HEK293 (cell line): ENCODE data around the gene RANBP10.

Experiments
- ZNF341 ChIP-seq: fragments of 450-650 bp; formaldehyde crosslinking; IDR thresholded peaks from 2 replicates; pipeline ENCODE4; 2016; ENCODE audit warnings: low read depth, missing biosample characterization, missing genetic modification characterization
- ZNF518A ChIP-seq: fragments of 450-650 bp; formaldehyde crosslinking; conservative IDR thresholded peaks from 2 replicates; pipeline ENCODE4 v1.5.1; 2016; ENCODE audit warnings: low read depth, missing biosample characterization, missing genetic modification characterization
- ZNF558 ChIP-seq: fragments of 450-650 bp; formaldehyde crosslinking; IDR thresholded peaks from 2 replicates; pipeline ENCODE4 v1.5.1; 2016; ENCODE audit warnings: missing biosample characterization, missing genetic modification characterization
- TF ChIP-seq, protein P1 (sequence below): fragments of 450-650 bp; formaldehyde crosslinking; IDR thresholded peaks from 2 replicates; pipeline ENCODE4 v1.5.1; 2017; ENCODE audit warnings: missing biosample characterization, missing genetic modification characterization
- TF ChIP-seq, protein P2 (sequence below): fragments of 450-650 bp; formaldehyde crosslinking; IDR thresholded peaks from 2 replicates; pipeline ENCODE4 v1.5.1; 2016; ENCODE audit warnings: missing biosample characterization, missing genetic modification characterization
- TF ChIP-seq, protein P3 (sequence below): fragments of 450-650 bp; formaldehyde crosslinking; IDR thresholded peaks from 2 replicates; pipeline ENCODE4 v1.5.1; 2016; ENCODE audit warnings: missing biosample characterization, missing genetic modification characterization

DNA sequence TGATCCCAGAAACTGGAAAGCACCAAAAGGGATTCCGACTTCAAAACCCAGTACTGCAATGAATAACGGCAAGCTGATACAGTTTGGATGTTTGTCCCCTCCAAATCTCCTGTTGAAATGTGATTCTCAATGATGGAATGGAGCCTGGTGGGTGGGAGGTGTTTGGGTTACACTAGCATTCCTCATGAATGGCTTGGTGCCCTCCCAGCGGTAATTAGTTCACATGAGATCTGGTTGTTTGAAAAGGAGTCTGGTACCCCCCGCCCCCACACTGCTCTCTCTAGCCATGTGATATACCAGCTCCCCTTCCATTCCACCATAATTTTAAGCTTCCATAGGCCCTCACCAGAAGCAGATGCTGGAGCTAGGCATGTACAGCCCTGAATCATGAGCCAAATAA is 40.1 kb downstream of the RANBP10 start:
- TF ChIP-seq ZNF341 (tag by site-specific recombination) (no peak), ZNF558 (tag by site-specific recombination) (no peak), ZNF518A (tag by site-specific recombination) (no peak)
- TF ChIP-seq, protein P1, sequence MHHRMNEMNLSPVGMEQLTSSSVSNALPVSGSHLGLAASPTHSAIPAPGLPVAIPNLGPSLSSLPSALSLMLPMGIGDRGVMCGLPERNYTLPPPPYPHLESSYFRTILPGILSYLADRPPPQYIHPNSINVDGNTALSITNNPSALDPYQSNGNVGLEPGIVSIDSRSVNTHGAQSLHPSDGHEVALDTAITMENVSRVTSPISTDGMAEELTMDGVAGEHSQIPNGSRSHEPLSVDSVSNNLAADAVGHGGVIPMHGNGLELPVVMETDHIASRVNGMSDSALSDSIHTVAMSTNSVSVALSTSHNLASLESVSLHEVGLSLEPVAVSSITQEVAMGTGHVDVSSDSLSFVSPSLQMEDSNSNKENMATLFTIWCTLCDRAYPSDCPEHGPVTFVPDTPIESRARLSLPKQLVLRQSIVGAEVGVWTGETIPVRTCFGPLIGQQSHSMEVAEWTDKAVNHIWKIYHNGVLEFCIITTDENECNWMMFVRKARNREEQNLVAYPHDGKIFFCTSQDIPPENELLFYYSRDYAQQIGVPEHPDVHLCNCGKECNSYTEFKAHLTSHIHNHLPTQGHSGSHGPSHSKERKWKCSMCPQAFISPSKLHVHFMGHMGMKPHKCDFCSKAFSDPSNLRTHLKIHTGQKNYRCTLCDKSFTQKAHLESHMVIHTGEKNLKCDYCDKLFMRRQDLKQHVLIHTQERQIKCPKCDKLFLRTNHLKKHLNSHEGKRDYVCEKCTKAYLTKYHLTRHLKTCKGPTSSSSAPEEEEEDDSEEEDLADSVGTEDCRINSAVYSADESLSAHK, result no peak
- TF ChIP-seq, protein P2, sequence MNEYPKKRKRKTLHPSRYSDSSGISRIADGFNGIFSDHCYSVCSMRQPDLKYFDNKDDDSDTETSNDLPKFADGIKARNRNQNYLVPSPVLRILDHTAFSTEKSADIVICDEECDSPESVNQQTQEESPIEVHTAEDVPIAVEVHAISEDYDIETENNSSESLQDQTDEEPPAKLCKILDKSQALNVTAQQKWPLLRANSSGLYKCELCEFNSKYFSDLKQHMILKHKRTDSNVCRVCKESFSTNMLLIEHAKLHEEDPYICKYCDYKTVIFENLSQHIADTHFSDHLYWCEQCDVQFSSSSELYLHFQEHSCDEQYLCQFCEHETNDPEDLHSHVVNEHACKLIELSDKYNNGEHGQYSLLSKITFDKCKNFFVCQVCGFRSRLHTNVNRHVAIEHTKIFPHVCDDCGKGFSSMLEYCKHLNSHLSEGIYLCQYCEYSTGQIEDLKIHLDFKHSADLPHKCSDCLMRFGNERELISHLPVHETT, result no peak
- TF ChIP-seq, protein P3, sequence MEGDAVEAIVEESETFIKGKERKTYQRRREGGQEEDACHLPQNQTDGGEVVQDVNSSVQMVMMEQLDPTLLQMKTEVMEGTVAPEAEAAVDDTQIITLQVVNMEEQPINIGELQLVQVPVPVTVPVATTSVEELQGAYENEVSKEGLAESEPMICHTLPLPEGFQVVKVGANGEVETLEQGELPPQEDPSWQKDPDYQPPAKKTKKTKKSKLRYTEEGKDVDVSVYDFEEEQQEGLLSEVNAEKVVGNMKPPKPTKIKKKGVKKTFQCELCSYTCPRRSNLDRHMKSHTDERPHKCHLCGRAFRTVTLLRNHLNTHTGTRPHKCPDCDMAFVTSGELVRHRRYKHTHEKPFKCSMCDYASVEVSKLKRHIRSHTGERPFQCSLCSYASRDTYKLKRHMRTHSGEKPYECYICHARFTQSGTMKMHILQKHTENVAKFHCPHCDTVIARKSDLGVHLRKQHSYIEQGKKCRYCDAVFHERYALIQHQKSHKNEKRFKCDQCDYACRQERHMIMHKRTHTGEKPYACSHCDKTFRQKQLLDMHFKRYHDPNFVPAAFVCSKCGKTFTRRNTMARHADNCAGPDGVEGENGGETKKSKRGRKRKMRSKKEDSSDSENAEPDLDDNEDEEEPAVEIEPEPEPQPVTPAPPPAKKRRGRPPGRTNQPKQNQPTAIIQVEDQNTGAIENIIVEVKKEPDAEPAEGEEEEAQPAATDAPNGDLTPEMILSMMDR (tag by site-specific recombination), result no peak
